ENCODE measurements around the gene OR10P1.

The OR10P1 gene

DNA sequence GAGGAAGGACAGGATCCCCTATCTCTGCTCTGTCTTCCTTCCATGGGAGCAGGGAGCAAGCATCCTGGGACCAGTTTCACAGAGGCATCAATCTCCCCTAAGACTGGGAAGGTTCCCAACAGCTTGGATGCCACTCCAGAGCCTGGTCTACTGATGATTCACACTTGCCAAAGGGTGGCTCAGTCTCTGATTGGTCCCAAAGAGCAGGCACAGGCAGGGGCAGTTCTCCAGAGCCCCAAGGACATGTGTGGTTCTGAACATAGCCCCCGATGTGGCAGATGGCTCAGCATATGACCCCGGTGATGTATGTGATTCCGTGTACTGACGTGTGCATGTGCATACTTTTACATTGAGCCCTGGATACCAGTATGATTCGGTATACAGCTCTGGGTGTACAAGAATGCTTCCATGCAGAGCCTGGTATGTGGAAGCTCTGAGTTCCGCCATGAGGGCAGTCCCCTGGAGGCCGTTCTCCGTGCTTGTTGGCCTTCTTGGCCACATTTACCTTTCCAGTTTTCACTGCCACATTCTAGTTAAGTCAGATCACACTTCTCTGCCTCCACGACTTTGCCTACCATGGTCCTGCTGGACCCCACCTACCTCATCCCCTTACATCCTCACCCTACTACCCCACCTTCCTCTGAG is 49.8 kb downstream of the OR10P1 start:
- no peak for DNase-seq

All from T-helper 2 cell (primary cell).